AG04449 (cell line): ENCODE results near the gene ZNF236.
"Not testable (repeated sequence)": the region's sequence is repeated elsewhere in the genome, so short reads cannot be mapped to it uniquely, and the experiment has no call there.

Source experiments
- CTCF ChIA-PET: fragments of 350-600 bp; formaldehyde crosslinking; extraction: SDS; loops from one replicate; lab custom pipeline; 2021; ENCODE audit warnings: antibody characterized with exemption; lab: Yijun Ruan, JAX
- POLR2A ChIA-PET: fragments of 400-600, 350-600 bp; formaldehyde crosslinking; extraction: SDS; loops from one replicate; lab custom pipeline; 2020; ENCODE audit warnings: antibody characterized with exemption, inconsistent platforms; lab: Yijun Ruan, JAX
- DNase-seq: peaks from one replicate; pipeline ENCODE4 v3.0.0-alpha.2; 2010; ENCODE audit warnings: low read depth, low spot score
- H3K4me3 ChIP-seq: 2 replicates; pipeline ENCODE4 v1.5.1; 2011; ENCODE audit warnings: low read depth, mild to moderate bottlenecking, control low read depth, low read length
- TF ChIP-seq, protein P1 (sequence below): IDR thresholded peaks from one replicate; pipeline ENCODE4 v1.5.1; 2011; ENCODE audit warnings: mild to moderate bottlenecking, moderate library complexity, low read length, control low read depth, inconsistent platforms; ENCODE audit not compliant: insufficient read depth; ENCODE audit errors: missing control alignments

ZNF236 gene

DNA sequence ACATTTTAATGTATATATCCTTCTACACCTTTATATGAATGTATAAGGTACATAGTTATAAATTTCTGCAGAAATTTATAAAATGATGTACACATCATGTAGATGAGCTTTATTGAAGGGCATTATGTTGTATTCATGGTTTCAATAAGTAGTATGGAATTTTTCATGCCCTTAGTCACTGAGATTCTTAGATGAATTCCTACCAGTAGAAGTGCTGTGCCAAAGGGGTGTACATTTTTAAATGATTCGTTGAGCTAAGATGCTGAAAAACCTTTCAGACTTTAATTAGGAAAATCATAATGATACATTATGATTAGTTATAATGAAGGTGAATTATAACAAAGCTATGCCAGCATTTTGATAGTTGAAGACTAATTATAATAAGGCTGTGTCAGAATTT is 115.2 kb downstream of the ZNF236 start:
- no peak overlapping the region for H3K4me3 ChIP-seq
- CTCF ChIA-PET: interaction anchor here (0.7 to 3.0 kb wide), 16 partner anchors 8 to 274 kb away, joined by 3 to 22 read pairs (median 4); no protein-coding TSS in a partner anchor
- POLR2A ChIA-PET: no interaction called here
- peak; percentile 7 for DNase-seq
- TF ChIP-seq, protein P1, sequence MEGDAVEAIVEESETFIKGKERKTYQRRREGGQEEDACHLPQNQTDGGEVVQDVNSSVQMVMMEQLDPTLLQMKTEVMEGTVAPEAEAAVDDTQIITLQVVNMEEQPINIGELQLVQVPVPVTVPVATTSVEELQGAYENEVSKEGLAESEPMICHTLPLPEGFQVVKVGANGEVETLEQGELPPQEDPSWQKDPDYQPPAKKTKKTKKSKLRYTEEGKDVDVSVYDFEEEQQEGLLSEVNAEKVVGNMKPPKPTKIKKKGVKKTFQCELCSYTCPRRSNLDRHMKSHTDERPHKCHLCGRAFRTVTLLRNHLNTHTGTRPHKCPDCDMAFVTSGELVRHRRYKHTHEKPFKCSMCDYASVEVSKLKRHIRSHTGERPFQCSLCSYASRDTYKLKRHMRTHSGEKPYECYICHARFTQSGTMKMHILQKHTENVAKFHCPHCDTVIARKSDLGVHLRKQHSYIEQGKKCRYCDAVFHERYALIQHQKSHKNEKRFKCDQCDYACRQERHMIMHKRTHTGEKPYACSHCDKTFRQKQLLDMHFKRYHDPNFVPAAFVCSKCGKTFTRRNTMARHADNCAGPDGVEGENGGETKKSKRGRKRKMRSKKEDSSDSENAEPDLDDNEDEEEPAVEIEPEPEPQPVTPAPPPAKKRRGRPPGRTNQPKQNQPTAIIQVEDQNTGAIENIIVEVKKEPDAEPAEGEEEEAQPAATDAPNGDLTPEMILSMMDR: peak; percentile 23

DNA sequence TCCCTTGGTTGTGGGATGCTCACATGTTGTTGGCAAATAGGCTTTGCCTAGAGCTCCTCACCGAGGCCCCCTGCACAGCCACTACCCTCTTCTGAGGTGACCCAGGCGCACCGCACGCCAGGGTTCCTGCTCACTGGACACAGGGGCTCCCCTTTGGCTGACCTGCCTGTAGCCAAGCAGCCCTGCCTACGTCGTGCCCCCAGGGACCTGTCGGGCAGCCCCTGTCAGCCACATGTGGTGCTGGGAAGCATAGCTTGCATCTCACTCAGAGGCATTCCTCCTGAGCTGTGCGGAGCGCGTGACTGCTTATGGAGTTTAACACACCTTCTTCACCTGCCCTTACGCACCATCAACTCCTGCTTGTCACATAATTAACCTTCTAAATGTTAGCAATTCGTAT is 116.3 kb downstream of the ZNF236 start:
- no peak for DNase-seq
- POLR2A ChIA-PET: no interaction called here
- CTCF ChIA-PET: interaction anchor here (1.2 to 2.7 kb wide), 8 partner anchors 10 to 136 kb away, joined by 4 to 22 read pairs (median 6); no protein-coding TSS in a partner anchor
- H3K4me3 ChIP-seq: no peak overlapping the region
- TF ChIP-seq, protein P1: no peak

DNA sequence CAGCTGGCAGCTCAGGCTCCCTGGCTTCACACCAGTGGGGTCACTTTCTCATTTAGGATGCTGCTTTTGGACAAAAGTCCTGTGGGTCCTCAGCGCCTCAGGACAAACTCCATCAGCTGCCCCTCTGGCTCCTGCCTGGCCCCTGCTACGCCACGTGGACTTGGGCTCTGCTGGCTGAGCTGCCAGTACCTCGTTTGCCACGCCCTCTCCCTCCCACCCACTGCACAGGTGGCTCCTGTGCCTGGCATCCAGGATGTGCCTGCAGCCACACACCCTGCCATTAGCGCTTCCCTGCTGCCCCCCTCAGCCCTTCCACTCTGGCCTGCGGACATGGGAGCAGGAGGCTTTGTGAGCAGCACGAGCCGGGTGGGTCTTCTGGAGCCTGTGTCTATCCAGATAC is 118.9 kb downstream of the ZNF236 start:
- no peak for DNase-seq
- ChIA-PET POLR2A (no interaction called here), CTCF (interaction anchor here (0.7 to 1.3 kb wide), 5 partner anchors 10 to 138 kb away, joined by 3 to 7 read pairs (median 3); no protein-coding TSS in a partner anchor)
- no peak overlapping the region for H3K4me3 ChIP-seq
- TF ChIP-seq, protein P1: no peak

DNA sequence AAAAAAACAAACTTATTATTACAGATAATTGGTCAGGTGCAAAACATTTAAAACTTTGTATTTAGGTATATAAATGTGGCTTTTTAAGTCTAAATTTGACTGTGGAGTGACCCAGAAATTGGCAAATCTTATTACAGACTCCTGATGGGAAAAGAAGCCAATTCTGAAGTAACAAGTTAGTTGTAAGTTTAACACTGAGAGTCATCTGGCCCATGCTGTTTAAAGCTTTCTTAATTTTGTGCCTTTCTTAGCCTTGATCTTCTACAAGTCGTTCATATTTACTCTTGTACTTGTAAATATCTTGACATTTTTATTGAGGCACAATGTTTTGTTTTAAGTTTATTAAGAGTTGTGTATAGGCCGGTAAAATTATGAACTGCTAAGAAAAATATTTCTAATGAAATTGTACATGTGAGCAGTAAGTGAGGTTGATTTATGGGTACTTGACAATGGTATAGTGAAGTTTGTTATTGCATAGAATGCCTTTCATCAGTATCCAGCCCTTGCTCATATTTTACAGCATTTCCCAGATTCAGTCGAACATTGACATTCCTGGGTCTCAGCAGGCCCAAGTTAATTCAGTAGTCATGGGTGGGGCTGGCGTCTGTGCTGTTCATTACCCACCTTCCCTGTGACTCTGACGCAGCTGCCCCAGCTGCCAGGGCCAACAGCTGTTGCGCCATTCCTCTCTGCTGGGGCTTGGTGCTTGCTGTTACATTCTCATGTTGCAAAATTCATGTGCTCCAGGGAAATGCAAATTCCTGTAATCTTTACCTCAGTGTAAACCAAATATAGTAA is 121.4 kb downstream of the ZNF236 start:
- H3K4me3 ChIP-seq: no peak overlapping the region
- peak; percentile 49 for DNase-seq
- TF ChIP-seq, protein P1: no peak
- ChIA-PET POLR2A (no interaction called here), CTCF (interaction anchor here (1.1 to 1.6 kb wide), 3 partner anchors 10 to 268 kb away, joined by 3 to 6 read pairs (median 3); no protein-coding TSS in a partner anchor)

DNA sequence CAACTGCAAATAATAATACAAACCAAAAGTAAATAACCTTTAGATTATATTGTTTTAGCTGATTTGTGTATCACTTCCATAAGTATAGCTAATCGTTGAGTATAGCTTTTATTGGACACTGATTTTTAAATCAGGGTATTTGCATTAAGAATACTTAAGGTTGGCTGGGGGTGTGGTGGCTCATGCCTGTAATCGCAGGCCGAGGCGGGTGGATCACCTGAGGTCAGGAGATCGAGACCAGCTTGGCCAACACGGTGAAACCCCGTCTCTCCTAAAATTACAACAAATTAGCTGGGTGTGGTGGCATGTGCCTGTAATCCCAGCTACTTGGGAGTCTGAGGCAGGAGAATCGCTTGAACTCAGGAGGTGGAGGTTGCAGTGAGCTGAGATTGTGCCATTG is 122.0 kb downstream of the ZNF236 start:
- CTCF ChIA-PET: interaction anchor here (1.1 to 1.6 kb wide), 4 partner anchors 10 to 268 kb away, joined by 3 to 6 read pairs (median 3); no protein-coding TSS in a partner anchor
- POLR2A ChIA-PET, DNase-seq, H3K4me3 ChIP-seq: not testable (repeated sequence)

DNA sequence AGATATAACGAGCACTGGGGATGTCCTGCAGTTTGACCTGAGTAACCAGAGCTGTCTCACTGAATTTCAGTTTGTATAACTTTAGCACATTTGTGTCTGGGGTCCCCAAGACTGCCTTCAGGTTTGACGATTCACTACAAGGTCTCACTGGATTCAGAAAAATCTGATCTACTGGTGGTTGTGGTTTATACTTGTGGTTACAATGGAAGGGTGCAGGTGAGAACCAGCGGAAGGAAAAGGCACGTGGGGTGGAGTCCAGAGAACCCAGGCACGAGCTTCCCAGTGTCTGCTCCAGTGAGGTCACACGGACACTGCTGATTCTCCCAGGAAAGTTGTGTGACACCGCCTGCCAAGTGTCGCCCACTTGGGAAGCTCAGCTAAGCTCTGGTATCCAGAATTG is 126.0 kb downstream of the ZNF236 start:
- H3K4me3 ChIP-seq: no peak overlapping the region
- ChIA-PET CTCF (interaction anchor here (0.8 to 1.6 kb wide), 3 partner anchors 10 to 74 kb away, joined by 3 to 4 read pairs (median 3); no protein-coding TSS in a partner anchor), POLR2A (no interaction called here)
- TF ChIP-seq, protein P1: no peak
- no peak for DNase-seq
